ENCODE results near the gene CHMP3. TPM values are rescaled to one million over a fixed set of nuclear protein-coding genes. Genes with fewer than 3 reads are reported as not detected.
A peak's percentile ranks its signal among the peaks of the same experiment; 100 is the strongest.
"Not testable (repeated sequence)": the region's sequence is repeated elsewhere in the genome, so short reads cannot be mapped to it uniquely, and the experiment has no call there.

The CHMP3 gene
- total RNA-seq, 1 donor from 2014 or later = 125 TPM

- DNase-seq = not testable (repeated sequence)
Observed at GRCh38 chr2:86549440-86549839, 13.8 kb downstream of the CHMP3 start.

GRCh38 chr2:86548913-86549396 lies 14.3 kb downstream of the CHMP3 start:
- DNase-seq = not testable (repeated sequence)

DNA sequence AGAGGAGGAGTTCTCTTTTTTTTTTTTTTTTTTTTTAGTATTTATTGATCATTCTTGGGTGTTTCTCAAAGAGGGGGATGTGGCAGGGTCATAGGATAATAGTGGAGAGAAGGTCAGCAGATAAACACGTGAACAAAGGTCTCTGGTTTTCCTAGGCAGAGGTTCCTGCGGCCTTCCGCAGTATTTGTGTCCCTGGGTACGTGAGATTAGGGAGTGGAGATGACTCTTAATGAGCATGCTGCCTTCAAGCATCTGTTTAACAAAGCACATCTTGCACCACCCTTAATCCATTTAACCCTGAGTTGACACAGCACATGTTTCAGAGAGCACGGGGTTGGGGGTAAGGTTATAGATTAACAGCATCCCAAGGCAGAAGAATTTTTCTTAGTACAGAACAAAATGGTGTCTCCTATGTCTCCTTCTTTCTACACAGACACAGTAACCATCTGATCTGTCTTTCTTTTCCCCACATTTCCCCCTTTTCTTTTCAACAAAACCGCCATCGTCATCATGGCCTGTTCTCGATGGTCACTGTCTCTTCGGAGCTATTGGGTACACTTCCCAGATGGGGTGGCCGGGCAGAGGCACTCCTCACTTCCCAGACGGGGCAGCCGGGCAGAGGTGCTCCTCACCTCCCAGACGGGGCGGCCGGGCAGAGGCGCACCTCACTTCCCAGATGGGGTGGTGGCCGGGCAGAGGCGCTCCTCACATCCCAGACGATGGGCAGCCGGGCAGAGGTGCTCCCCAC lies 14.9 kb downstream of the CHMP3 start:
- DNase-seq = not testable (repeated sequence)

- DNase-seq = not testable (repeated sequence)
Observed at GRCh38 chr2:86545296-86545924, 17.8 kb downstream of the CHMP3 start.

- not testable (repeated sequence) for DNase-seq
Observed at GRCh38 chr2:86544278-86545099, 18.8 kb downstream of the CHMP3 start.

- DNase-seq = peak; percentile 6
Observed at GRCh38 chr2:86543793-86544192, 19.4 kb downstream of the CHMP3 start.

GRCh38 chr2:86543335-86543734 lies 19.9 kb downstream of the CHMP3 start:
- DNase-seq = no peak

GRCh38 chr2:86542814-86543213 lies 20.4 kb downstream of the CHMP3 start:
- DNase-seq = no peak

- no peak for DNase-seq
Observed at GRCh38 chr2:86541334-86541733, 21.9 kb downstream of the CHMP3 start.

GRCh38 chr2:86533589-86533988 lies 29.7 kb downstream of the CHMP3 start:
- no peak for DNase-seq

DNA sequence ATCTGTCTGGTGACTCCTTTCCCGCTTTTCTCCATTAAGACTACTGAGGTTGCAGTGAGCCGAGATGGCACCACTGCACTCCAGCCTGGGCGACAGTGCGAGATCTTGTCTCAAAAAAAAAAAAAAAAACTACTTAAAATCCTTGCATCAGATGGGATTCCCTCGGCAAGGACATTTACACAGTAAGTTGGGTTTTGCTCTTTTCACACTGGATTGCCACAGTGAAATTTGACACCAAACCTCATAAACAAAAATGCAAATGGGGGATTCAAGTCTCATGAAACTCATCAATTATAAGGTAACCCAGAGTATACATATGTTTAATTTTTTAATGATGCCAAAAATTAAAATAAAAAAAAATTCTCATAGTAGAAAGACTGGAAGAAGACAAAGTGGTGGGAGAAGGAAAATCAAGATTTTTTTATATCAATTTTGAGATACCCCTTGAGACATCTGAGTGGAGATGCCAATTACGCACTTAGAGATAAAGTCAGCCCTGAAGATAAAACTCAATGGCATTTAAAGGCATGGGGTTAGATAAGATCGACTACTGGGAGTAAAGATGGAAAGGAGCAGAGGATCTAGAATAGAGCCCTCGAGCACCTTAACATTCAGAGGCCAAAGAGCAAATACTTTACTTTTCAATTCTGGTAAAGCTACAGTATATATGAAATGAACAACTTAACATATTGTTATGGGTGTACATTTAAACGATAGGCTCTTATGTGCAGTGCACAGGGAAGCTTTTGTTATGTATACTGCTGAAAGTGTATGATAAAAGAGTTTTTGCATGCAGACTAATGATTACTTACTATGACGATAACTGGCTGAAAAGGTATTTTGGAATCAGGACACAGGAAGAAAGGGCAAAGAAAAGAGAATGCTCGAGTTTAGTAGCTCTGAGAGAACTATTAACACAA lies 37.6 kb downstream of the CHMP3 start:
- DNase-seq = no peak

- no peak for DNase-seq
Observed at GRCh38 chr2:86523491-86523890, 39.8 kb downstream of the CHMP3 start.

GRCh38 chr2:86522711-86523110 lies 40.5 kb downstream of the CHMP3 start:
- no peak for DNase-seq

- no peak for DNase-seq
Observed at GRCh38 chr2:86521922-86522321, 41.3 kb downstream of the CHMP3 start.

GRCh38 chr2:86520153-86520552 lies 43.1 kb downstream of the CHMP3 start:
- DNase-seq = no peak

- no peak for DNase-seq
Observed at GRCh38 chr2:86519349-86519748, 43.9 kb downstream of the CHMP3 start.

GRCh38 chr2:86518481-86518880 lies 44.8 kb downstream of the CHMP3 start:
- DNase-seq = peak; percentile 51

GRCh38 chr2:86513948-86514660 lies 49.1 kb downstream of the CHMP3 start:
- DNase-seq = no peak

DNA sequence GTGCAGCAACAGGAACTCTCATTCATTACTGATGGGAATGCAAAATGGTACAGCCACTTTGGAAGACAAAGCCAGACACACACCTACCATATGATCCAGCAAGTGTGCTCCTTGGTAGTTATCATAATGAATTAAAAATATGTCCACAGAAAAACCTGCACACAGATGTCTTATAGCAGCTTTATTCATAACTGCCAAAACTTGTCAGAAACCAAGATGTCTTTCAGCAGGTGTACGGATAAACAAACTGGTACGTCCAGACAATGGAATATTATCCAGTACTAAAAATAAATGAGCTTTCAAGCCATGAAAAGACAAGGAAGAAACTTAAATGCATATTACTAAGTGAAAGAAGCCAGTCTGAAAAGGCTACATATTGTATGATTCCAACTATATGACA lies 50.4 kb downstream of the CHMP3 start:
- DNase-seq = no peak

GRCh38 chr2:86512034-86512433 lies 51.2 kb downstream of the CHMP3 start:
- no peak for DNase-seq

DNA sequence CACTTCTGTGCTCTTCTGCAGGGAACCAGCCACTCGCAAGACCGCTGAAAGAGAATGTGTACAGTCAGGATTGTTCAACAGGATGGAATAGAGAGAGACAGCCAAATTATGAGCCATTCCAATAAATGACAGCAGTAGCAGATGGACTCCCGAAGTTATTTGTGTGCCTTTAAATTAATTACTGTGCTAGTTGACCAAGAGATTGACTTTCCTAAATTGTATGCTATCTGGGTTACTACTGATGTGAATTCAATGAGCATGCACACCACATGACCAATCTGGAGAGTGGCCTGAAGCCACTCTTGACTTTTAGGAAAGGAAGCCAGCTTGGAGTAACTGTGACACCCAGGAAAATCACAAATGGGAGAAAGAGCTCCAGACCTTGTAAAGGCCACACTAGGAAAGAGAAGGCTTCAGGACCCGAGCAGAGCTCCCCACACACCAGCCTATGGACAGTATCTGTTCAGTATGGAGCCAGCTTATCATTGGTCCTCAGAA lies 52.8 kb downstream of the CHMP3 start:
- no peak for DNase-seq

Measured in dermis blood vessel endothelial cell (primary cell).